Right lobe of liver (tissue), 6 donors: ENCODE results near the gene LDLRAD3. TPM values are rescaled to one million over a fixed set of nuclear protein-coding genes. Genes with fewer than 3 reads are reported as not detected.

Source experiments
- ATAC-seq, 4 donors: fragments of 200-7000 bp; cut with Tn5 transposase; one replicate each; pipeline ENCODE4 v1.9.1; 2020; ENCODE audit warnings: mild to moderate bottlenecking in 4 of 4, moderate library complexity in 4 of 4
- DNase-seq, 3 donors: peaks; one replicate each; pipeline ENCODE4 v3.0.0-alpha.2; 2020
- H3K27ac ChIP-seq, 3 donors: fragments of 200-600 bp; one replicate each; pipeline ENCODE4 v1.8.0; 2022
- H3K27me3 ChIP-seq, 2 donors: fragments of 200-600 bp; one replicate each; pipeline ENCODE4 v1.8.0; 2022
- H3K36me3 ChIP-seq, 4 donors: fragments of 200-600 bp; sonication (generic) in 1 of 4; one replicate each; pipeline versions ENCODE4 v1.5.1 to v1.8.0; 2017 to 2022; ENCODE audit warnings: control low read depth in 1 of 4
- H3K4me1 ChIP-seq, 4 donors: fragments of 200-600 bp; sonication (generic) in 1 of 4; one replicate each; pipeline versions ENCODE4 v1.5.1 to v1.8.0; 2017 to 2022; ENCODE audit warnings: control low read depth in 1 of 4
- H3K4me3 ChIP-seq, 3 donors: fragments of 200-600 bp; one replicate each; pipeline ENCODE4 v1.8.0; 2022
- H3K9me3 ChIP-seq, 4 donors: fragments of 200-600 bp; sonication (generic) in 1 of 4; one replicate each; pipeline versions ENCODE4 v1.5.1 to v1.8.0; 2017 to 2022; ENCODE audit warnings: control low read depth in 1 of 4
- POLR2A ChIP-seq: fragments of 450-650 bp; IDR thresholded peaks from one replicate; pipeline ENCODE4 v1.6.1; 2017; ENCODE audit warnings: antibody characterized with exemption, mild to moderate bottlenecking
- WGBS: methylation state at CpG from one replicate; pipeline ENCODE4 v1.1.6; 2018; ENCODE audit warnings: low coverage, low lambda C conversion rate; ENCODE audit not compliant: insufficient coverage; ENCODE audit errors: missing lambda C conversion rate; 5-methylcytosine and 5-hydroxymethylcytosine counted together
- intact Hi-C, 2 donors: fragments of 100-400 bp; cut with DNase I; formaldehyde crosslinking; loops; one replicate each; pipeline versions ENCODE4 v1.11.2 to v1.14.1; 2022
- total RNA-seq, 6 experiments: library from RNA; depleted of rRNA in 2 of 6; stranded (reverse); fragments of >200 nt in 2 of 6; fragmentation: NEBNext Ultra II Directional in 3 of 6; extraction: Animal tissue kit (Norgen Biotek cat#: 25700) in 3 of 6; gene quantifications; one replicate each; pipeline versions ENCODE4 v1.1.0 to v1.2.4, GENCODE V29; 2016 to 2023
- TF ChIP-seq, protein P1 (sequence below), 4 donors: fragments of 200-600 bp in 3 of 4; fragments of 450-650 bp in 1 of 4; IDR thresholded peaks; one replicate each; pipeline versions ENCODE4 v1.5.1 to v1.8.0; 2016 to 2022; ENCODE audit warnings: antibody characterized with exemption in 4 of 4, mild to moderate bottlenecking in 2 of 4
- donor health status: DM: no; HTN: yes; CAD: no.
- donor health status: DM: no; HTN: no; CAD: no.
- donor health status: DM: no; HTN: no; CAD: no.
- donor health status: DM: no; HTN: yes; CAD: no.
- donor health status: DM: no; HTN: yes; CAD: no.

The LDLRAD3 gene
- total RNA-seq, 6 experiments from 2014 or later, result 0.62 to 3.3 (median 2.7) TPM

GRCh38 chr11:36249246-36249645 is 305.4 kb downstream of the LDLRAD3 start:
- Histone ChIP-seq H3K4me3 (no peak overlapping the region), H3K4me1 (peaks cover 0 to 24% (median 0%) of the 10 kb centered on the region in 4 donors), H3K27me3 (no peaks in the 10 kb centered on the region), H3K36me3 (no peaks in the 10 kb centered on the region), H3K9me3 (no peaks in the 10 kb centered on the region), H3K27ac (no peak overlapping the region)
- intact Hi-C loops, result no loop called here
- TF ChIP-seq POLR2A, result no peak
- TF ChIP-seq, protein P1, sequence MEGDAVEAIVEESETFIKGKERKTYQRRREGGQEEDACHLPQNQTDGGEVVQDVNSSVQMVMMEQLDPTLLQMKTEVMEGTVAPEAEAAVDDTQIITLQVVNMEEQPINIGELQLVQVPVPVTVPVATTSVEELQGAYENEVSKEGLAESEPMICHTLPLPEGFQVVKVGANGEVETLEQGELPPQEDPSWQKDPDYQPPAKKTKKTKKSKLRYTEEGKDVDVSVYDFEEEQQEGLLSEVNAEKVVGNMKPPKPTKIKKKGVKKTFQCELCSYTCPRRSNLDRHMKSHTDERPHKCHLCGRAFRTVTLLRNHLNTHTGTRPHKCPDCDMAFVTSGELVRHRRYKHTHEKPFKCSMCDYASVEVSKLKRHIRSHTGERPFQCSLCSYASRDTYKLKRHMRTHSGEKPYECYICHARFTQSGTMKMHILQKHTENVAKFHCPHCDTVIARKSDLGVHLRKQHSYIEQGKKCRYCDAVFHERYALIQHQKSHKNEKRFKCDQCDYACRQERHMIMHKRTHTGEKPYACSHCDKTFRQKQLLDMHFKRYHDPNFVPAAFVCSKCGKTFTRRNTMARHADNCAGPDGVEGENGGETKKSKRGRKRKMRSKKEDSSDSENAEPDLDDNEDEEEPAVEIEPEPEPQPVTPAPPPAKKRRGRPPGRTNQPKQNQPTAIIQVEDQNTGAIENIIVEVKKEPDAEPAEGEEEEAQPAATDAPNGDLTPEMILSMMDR (IDR thresholded peaks at IDR 0.05), result no peak
- ATAC-seq, result peak in 3 of 4 donors; percentile 39 to 76 (median 67)
- DNase-seq, result no peak
- 11% methylated on average over 2 of the region's 2 CpGs for WGBS

DNA sequence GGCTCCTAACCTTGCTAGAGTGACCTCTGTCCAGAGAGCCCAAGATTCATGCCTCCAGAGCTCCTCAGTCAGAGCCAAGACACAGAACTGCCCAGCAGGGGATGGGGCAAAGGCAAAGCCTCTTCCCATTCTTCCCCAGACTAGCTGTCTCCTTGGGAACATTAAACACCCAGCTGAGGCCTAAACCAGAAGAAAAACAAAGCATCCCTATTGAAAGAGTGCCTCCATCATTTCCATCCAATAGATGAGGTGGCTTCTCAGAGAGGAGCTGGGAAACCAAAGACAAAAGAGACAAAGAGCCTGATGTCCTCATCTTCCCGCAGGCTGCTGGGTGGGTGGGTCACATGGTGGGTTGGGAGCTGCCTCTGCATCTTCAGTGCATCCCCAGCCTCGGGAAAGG is 308.0 kb downstream of the LDLRAD3 start:
- H3K9me3 ChIP-seq, result no peaks in the 10 kb centered on the region
- no peak overlapping the region for H3K27ac ChIP-seq
- DNase-seq (no peak), ATAC-seq (no peak)
- H3K36me3 ChIP-seq, result no peaks in the 10 kb centered on the region
- H3K4me3 ChIP-seq, result no peak overlapping the region
- no peak for TF ChIP-seq POLR2A
- TF ChIP-seq, protein P1 (IDR thresholded peaks at IDR 0.05), result no peak
- H3K27me3 ChIP-seq, result no peaks in the 10 kb centered on the region
- intact Hi-C loops, result no loop called here
- 60% methylated on average over 2 of the region's 2 CpGs for WGBS
- H3K4me1 ChIP-seq, result peaks cover 0 to 24% (median 0%) of the 10 kb centered on the region in 4 donors

GRCh38 chr11:36253238-36253637 is 309.4 kb downstream of the LDLRAD3 start:
- H3K4me1 ChIP-seq, result peaks cover 0 to 13% (median 0%) of the 10 kb centered on the region in 4 donors
- H3K27me3 ChIP-seq, result no peaks in the 10 kb centered on the region
- no peak overlapping the region for H3K27ac ChIP-seq
- DNase-seq (no peak), ATAC-seq (no peak)
- intact Hi-C loops, result no loop called here
- H3K36me3 ChIP-seq, result no peaks in the 10 kb centered on the region
- no peak for TF ChIP-seq POLR2A
- TF ChIP-seq, protein P1 (IDR thresholded peaks at IDR 0.05), result no peak
- no peaks in the 10 kb centered on the region for H3K9me3 ChIP-seq
- 51% methylated on average over 5 of the region's 5 CpGs for WGBS
- no peak overlapping the region for H3K4me3 ChIP-seq

DNA sequence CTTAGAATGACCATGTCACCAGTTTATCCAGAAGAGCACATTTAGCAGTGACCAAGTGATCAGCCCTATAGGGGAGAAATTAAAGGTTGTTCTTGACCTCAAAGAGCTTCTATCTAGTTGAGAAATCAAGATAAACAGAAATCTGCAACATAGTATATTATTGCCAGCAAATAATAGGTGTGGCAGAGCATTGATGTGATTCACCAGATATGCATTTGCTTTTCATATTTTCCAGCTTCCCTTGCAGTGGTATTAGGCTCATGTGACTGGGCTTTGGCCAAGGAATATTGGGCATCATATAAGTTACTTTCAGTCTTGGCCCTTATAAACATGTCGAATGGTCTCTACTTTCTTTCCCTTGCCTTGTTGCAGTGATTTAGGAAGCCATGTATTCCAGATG is 310.9 kb downstream of the LDLRAD3 start:
- Histone ChIP-seq H3K27ac (no peak overlapping the region), H3K36me3 (no peaks in the 10 kb centered on the region), H3K4me1 (no peaks in the 10 kb centered on the region), H3K27me3 (no peaks in the 10 kb centered on the region), H3K4me3 (no peak overlapping the region), H3K9me3 (no peaks in the 10 kb centered on the region)
- TF ChIP-seq POLR2A, result no peak
- ATAC-seq (no peak), DNase-seq (no peak)
- intact Hi-C loops, result no loop called here
- WGBS, result 18% methylated on average over 1 of the region's 1 CpG

- ATAC-seq, result no peak
- no peaks in the 10 kb centered on the region for H3K9me3 ChIP-seq
- 15% methylated on average over 1 of the region's 5 CpGs for WGBS
- no peaks in the 10 kb centered on the region for H3K4me1 ChIP-seq
- DNase-seq, result no peak
- H3K4me3 ChIP-seq, result no peak overlapping the region
- H3K27me3 ChIP-seq, result no peaks in the 10 kb centered on the region
- TF ChIP-seq POLR2A, result no peak
- TF ChIP-seq, protein P1 (IDR thresholded peaks at IDR 0.05), result no peak
- no peaks in the 10 kb centered on the region for H3K36me3 ChIP-seq
- intact Hi-C loops, result no loop called here
- no peak overlapping the region for H3K27ac ChIP-seq
Observed at GRCh38 chr11:36257351-36257750, 313.5 kb downstream of the LDLRAD3 start.
